Measurements from ENCODE around the gene TRPM6. TPM values are rescaled to one million over a fixed set of nuclear protein-coding genes. Genes with fewer than 3 reads are reported as not detected.
A peak's percentile ranks its signal among the peaks of the same experiment; 100 is the strongest.

The TRPM6 gene
- total RNA-seq, 1 experiment from 2014 or later = 0.57 TPM

- H3K14ac ChIP-seq (ENCODE audit: insufficient read depth, low read length) = no peak overlapping the region
- no peak overlapping the region for H2AK5ac ChIP-seq (ENCODE audit: insufficient read length, low read length)
- no peak overlapping the region for H3K18ac ChIP-seq (ENCODE audit: insufficient read length, low read depth, low read length)
- no peaks in the 10 kb centered on the region for H3K79me1 ChIP-seq (ENCODE audit: insufficient read depth, low read depth, low read length, poor library complexity, severe bottlenecking)
- no peak overlapping the region for H4K5ac ChIP-seq (ENCODE audit: insufficient read length, low read depth, low read length)
- Mint-ChIP-seq H3K9me3 (no peaks in the 10 kb centered on the region; a peak in 1 of 5 replicates), H3K36me3 (ENCODE audit: insufficient read depth in 1 of 3, low read depth in 3 of 3) (no peaks in the 10 kb centered on the region), H3K27me3 (ENCODE audit: low read depth) (peaks cover 4% of the 10 kb centered on the region; the same call in 1 of the 2 replicates), H3K27ac (peak overlapping the region in 2 of 3 experiments; percentile 35 to 49; a peak in 3 of 7 replicates), H3K4me1 (peaks cover 5 to 8% of the 10 kb centered on the region in 2 experiments), H3K4me3 (peak overlapping the region in 1 of 2 experiments; percentile 44; a peak in 2 of 5 replicates)
- peak; percentile 91 for DNase-seq
- no peak overlapping the region for H4K91ac ChIP-seq (ENCODE audit: insufficient read length, low read depth, low read length)
- H2AFZ ChIP-seq (ENCODE audit: low read length) = peak overlapping the region; percentile 50
- H3K27me3 ChIP-seq (ENCODE audit: insufficient read depth, low read length) = no peaks in the 10 kb centered on the region
- H3K56ac ChIP-seq (ENCODE audit: insufficient read length, low read depth, low read length) = no peak overlapping the region
- H2BK5ac ChIP-seq (ENCODE audit: insufficient read length, low read length) = no peak overlapping the region
- no peak overlapping the region for H2BK20ac ChIP-seq (ENCODE audit: low read depth, low read length, poor library complexity, severe bottlenecking)
- no peaks in the 10 kb centered on the region for H3K4me1 ChIP-seq (ENCODE audit: insufficient read depth, low read length)
- no peak overlapping the region for H2BK15ac ChIP-seq (ENCODE audit: low read depth, low read length)
- no peak overlapping the region for H3K4ac ChIP-seq (ENCODE audit: low read depth, low read length)
- no peak overlapping the region for H4K8ac ChIP-seq (replicated peaks; ENCODE audit: insufficient read length, low read depth, low read length)
- H3T11ph ChIP-seq (ENCODE audit: low read length) = no peak overlapping the region
- TF ChIP-seq CTCF (conservative IDR thresholded peaks at IDR 0.05) = peak; percentile 98
- H2BK12ac ChIP-seq (ENCODE audit: insufficient read length, low read depth, low read length) = no peak overlapping the region
- no peak overlapping the region for H3K27ac ChIP-seq (ENCODE audit: insufficient read length, low read depth, low read length)
- no peaks in the 10 kb centered on the region for H3K9me3 ChIP-seq (ENCODE audit: control insufficient read depth, low read depth, low read length)
- no peak overlapping the region for H3K9ac ChIP-seq (ENCODE audit: extremely low read depth, insufficient read length, low read length)
- H3K79me2 ChIP-seq (ENCODE audit: insufficient read depth, low read length) = no peaks in the 10 kb centered on the region
- H4K20me1 ChIP-seq (ENCODE audit: control insufficient read depth, insufficient read depth, insufficient read length) = no peaks in the 10 kb centered on the region
- H3K23me2 ChIP-seq (ENCODE audit: insufficient read length, low read depth, low read length, poor library complexity, severe bottlenecking) = no peaks in the 10 kb centered on the region
- no CpG with 5 or more reads among the region's 22 CpGs for WGBS (ENCODE audit: extremely low coverage, insufficient read length, low lambda C conversion rate)
- no peak overlapping the region for H2BK120ac ChIP-seq (ENCODE audit: low read depth, low read length, poor library complexity, severe bottlenecking)
- H3K23ac ChIP-seq (ENCODE audit: insufficient read length, low read depth, low read length) = no peak overlapping the region
- H3K4me2 ChIP-seq (ENCODE audit: insufficient read depth, insufficient read length, low read length) = no peak overlapping the region
Observed at GRCh38 chr9:74770508-74771261, 117.0 kb downstream of the TRPM6 start.

Measured in H9 (cell line).